Stomach smooth muscle (tissue), 2 donors: ENCODE measurements around the gene SIK1.
"Not testable (repeated sequence)": the region's sequence is repeated elsewhere in the genome, so short reads cannot be mapped to it uniquely, and the experiment has no call there.

ENCODE experiments used
- H3K27ac ChIP-seq: one replicate; pipeline ENCODE4 v1.7.0; 2013; ENCODE audit warnings: mild to moderate bottlenecking, low read length, inconsistent platforms
- H3K27me3 ChIP-seq, 2 donors: one replicate each; pipeline ENCODE4 v1.7.0; 2013; ENCODE audit warnings: low read length in 2 of 2; ENCODE audit not compliant: insufficient read depth in 2 of 2, control insufficient read depth in 1 of 2
- H3K36me3 ChIP-seq, 2 donors: one replicate each; pipeline ENCODE4 v1.7.0; 2013; ENCODE audit warnings: low read length in 2 of 2; ENCODE audit not compliant: control insufficient read depth in 2 of 2, insufficient read depth in 2 of 2
- H3K4me1 ChIP-seq: one replicate; pipeline ENCODE4 v1.7.0; 2013; ENCODE audit warnings: low read length; ENCODE audit not compliant: control insufficient read depth, insufficient read depth
- H3K4me3 ChIP-seq, 2 donors: one replicate each; pipeline ENCODE4 v1.7.0; 2013; ENCODE audit warnings: low read length in 2 of 2
- H3K9ac ChIP-seq, 2 donors: one replicate each; pipeline ENCODE4 v1.7.0; 2013; ENCODE audit warnings: low read length in 2 of 2, mild to moderate bottlenecking in 1 of 2
- H3K9me3 ChIP-seq, 2 donors: one replicate each; pipeline ENCODE4 v1.7.0; 2013; ENCODE audit warnings: low read length in 2 of 2; ENCODE audit not compliant: control insufficient read depth in 2 of 2
- donor health status: healthy.
- donor health status: Pancreatic carcinoma.

Gene SIK1

DNA sequence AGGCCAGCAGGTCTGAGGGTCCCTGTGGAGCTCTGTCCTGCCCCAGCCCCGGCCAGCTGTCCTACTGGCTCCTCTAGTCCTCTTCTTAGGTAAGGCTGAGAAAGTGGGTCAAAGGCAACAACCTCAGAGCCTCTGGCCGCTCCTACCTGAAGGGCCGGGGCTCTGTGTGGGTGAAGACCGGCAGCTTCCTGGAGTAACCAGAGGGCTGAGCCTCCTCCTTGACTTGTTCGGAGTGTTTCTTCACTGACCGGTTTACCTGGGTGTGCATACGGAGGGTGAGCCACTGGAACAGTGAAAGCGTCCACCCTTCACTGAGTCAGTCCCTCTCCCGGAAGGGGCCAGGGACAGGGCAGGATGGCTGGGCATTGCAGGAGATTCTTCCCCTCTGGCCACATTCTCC lies 9.3 kb upstream of the SIK1 start:
- H3K27me3 ChIP-seq, H3K9me3 ChIP-seq, H3K36me3 ChIP-seq, H3K27ac ChIP-seq, H3K4me1 ChIP-seq, H3K4me3 ChIP-seq, H3K9ac ChIP-seq: not testable (repeated sequence)

GRCh38 chr21:43433340-43434136 lies 6.6 kb upstream of the SIK1 start:
- not testable (repeated sequence) for H3K4me1 ChIP-seq, H3K27me3 ChIP-seq, H3K9ac ChIP-seq, H3K4me3 ChIP-seq, H3K9me3 ChIP-seq, H3K27ac ChIP-seq, H3K36me3 ChIP-seq

- H3K27me3 ChIP-seq, H3K27ac ChIP-seq, H3K9ac ChIP-seq, H3K4me1 ChIP-seq, H3K4me3 ChIP-seq, H3K9me3 ChIP-seq, H3K36me3 ChIP-seq: not testable (repeated sequence)
Measured at GRCh38 chr21:43430830-43431416, 4.0 kb upstream of the SIK1 start.

GRCh38 chr21:43428964-43429363 lies 2.0 kb upstream of the SIK1 start:
- not testable (repeated sequence) for H3K4me1 ChIP-seq, H3K27ac ChIP-seq, H3K36me3 ChIP-seq

GRCh38 chr21:43427242-43427559 lies 270 bp upstream of the SIK1 start:
- not testable (repeated sequence) for H3K27me3 ChIP-seq, H3K4me1 ChIP-seq, H3K9me3 ChIP-seq, H3K4me3 ChIP-seq, H3K9ac ChIP-seq, H3K36me3 ChIP-seq, H3K27ac ChIP-seq

More at GRCh38 chr21:43428964-43429363, 2.0 kb upstream of the SIK1 start:
- H3K9me3 ChIP-seq, H3K27me3 ChIP-seq, H3K4me3 ChIP-seq, H3K9ac ChIP-seq: not testable (repeated sequence)

GRCh38 chr21:43426004-43426403 lies 927 bp downstream of the SIK1 start:
- not testable (repeated sequence) for H3K9me3 ChIP-seq, H3K4me1 ChIP-seq, H3K4me3 ChIP-seq, H3K27ac ChIP-seq, H3K36me3 ChIP-seq, H3K27me3 ChIP-seq, H3K9ac ChIP-seq

- H3K9ac ChIP-seq, H3K9me3 ChIP-seq, H3K27ac ChIP-seq, H3K27me3 ChIP-seq, H3K4me3 ChIP-seq, H3K4me1 ChIP-seq, H3K36me3 ChIP-seq: not testable (repeated sequence)
Measured at GRCh38 chr21:43419475-43419874, 7.5 kb downstream of the SIK1 start.

DNA sequence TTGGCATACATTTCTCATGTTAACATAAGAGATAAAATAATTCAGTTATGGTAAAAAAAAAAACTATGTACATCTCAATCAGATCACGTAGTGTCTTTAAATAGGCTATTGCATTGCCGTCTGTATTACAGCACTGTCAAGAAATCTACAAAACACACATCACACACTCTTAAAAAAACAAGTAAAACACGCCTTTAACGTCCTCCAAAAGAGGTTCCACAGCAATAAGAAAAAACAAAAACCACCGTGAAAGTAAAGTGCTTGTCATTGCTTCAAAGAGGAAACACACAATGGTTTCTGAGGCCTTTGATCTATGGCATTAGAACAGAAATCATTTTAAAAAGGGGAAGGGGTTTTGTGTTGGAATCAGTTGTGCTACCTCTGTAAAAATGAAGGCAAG lies 12.4 kb downstream of the SIK1 start:
- H3K27me3 ChIP-seq, H3K36me3 ChIP-seq, H3K9me3 ChIP-seq, H3K4me3 ChIP-seq, H3K27ac ChIP-seq, H3K4me1 ChIP-seq, H3K9ac ChIP-seq: not testable (repeated sequence)

GRCh38 chr21:43412020-43412788 lies 14.7 kb downstream of the SIK1 start:
- not testable (repeated sequence) for H3K4me1 ChIP-seq, H3K4me3 ChIP-seq, H3K27ac ChIP-seq, H3K9ac ChIP-seq, H3K27me3 ChIP-seq, H3K9me3 ChIP-seq, H3K36me3 ChIP-seq

DNA sequence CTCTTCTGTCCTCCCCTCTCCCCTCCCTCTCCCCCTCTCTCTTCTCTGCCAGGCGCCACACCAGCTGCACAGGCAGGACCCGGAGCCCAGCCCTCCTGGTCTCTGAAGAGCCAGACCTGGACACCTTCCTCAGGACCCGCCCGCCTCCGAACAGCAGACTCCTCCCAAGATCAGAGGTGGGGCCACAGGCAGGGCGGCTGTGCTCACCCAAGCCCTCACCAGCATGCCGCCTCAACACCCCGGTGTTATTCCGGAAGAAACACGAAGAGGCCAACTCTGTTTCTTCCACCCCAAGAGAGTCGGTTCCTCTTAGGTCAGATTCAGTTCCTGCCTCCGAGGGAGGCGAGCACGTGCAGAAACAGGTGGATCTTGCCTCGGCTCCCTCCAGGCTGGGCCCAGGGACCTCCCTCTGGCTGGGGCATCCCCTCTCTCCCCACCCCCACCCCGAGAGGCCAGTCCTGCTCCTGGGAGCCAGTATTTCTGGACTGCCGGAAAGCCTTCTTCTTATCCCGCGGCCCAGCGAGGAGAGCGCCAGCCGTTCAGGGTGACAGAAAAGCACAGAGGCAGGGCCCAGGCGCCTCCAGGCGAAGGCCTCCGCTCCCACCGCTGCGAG lies 16.4 kb downstream of the SIK1 start:
- not testable (repeated sequence) for H3K27me3 ChIP-seq, H3K27ac ChIP-seq, H3K36me3 ChIP-seq, H3K9ac ChIP-seq, H3K4me1 ChIP-seq, H3K9me3 ChIP-seq, H3K4me3 ChIP-seq

- H3K27me3 ChIP-seq, H3K4me3 ChIP-seq, H3K9ac ChIP-seq, H3K9me3 ChIP-seq, H3K27ac ChIP-seq, H3K36me3 ChIP-seq, H3K4me1 ChIP-seq: not testable (repeated sequence)
Measured at GRCh38 chr21:43407139-43407538, 19.8 kb downstream of the SIK1 start.
